SK-N-MC (cell line): ENCODE measurements around the gene APPL1.

ENCODE experiments used
- EZH2 ChIP-seq: fragments of 200-600 bp; sonication (generic); IDR thresholded peaks from one replicate; pipeline ENCODE4 v1.6.1; 2017; ENCODE audit warnings: antibody characterized with exemption
- FOXP2 ChIP-seq: optimal IDR thresholded peaks from 2 replicates; pipeline ENCODE3; 2011; ENCODE audit warnings: mild to moderate bottlenecking, moderate library complexity; ENCODE audit not compliant: insufficient read depth; ENCODE audit errors: extremely low read length, control extremely low read depth
- POLR2AphosphoS5 ChIP-seq: IDR thresholded peaks from 2 replicates; pipeline ENCODE4 v1.6.1; 2012; ENCODE audit warnings: mild to moderate bottlenecking, low read depth, low read length, borderline replicate concordance

DNA sequence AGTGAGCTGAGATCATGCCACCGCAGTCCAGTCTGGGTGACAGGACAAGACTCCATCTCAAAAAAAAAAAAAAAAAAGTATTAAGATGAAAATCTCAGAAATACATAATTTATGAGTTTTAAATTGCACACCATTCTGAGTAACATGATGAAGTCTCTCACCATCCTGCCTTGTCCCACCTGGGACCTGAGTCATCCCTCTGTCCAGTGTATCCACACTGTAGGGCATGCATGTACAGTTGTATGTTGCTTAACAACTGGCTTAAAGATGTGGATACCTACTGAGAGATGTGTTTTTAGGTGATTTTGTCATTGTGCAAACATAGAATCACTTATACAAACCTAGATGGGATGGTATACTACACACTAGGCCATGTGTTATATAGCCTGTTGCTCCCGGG lies 47.9 kb downstream of the APPL1 start:
- TF ChIP-seq POLR2AphosphoS5 (no peak), EZH2 (no peak), FOXP2 (no peak)
